Measurements from ENCODE around the gene DBNDD1.

DNA sequence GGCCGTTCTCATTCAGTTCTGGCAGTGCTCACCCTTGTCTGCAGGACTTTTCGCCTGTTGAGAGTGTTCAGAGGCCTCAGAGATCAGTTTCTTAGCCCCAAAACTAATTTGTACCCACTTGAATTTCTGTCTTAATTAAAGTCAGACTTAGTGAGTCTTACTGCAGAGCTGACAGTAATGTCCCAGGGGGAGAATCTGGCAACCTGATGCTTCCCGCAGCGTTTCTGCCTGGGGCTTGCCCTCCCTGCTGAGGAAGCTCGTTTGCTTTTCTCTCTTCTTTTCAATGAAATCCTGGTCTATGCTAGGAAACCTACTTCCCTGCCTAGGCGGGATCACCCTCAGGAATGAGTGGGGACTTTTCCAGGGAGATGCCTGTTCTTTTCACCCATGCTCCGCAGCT, 25.3 kb downstream of the DBNDD1 start:
- TF ChIP-seq CTCF (IDR thresholded peaks at IDR 0.05; ENCODE audit: poor library complexity) (no peak), EZH2 (IDR thresholded peaks at IDR 0.05; ENCODE audit: borderline replicate concordance) (no peak), EZH2phosphoT487 (IDR thresholded peaks at IDR 0.05; ENCODE audit: low read depth, severe bottlenecking, unreplicated experiment) (no peak)

Data from hepatocyte (in vitro differentiated cells).